K562 (cell line): ENCODE data around the gene CCDC50. TPM values are rescaled to one million over a fixed set of nuclear protein-coding genes. Genes with fewer than 3 reads are reported as not detected.

Experiments
- ATAC-seq: fragments of 200-7000 bp; cut with Tn5 transposase; 3 replicates; pipeline ENCODE4 v1.9.1; 2020; ENCODE audit warnings: moderate library complexity
- BruUV-seq: library from RNA; stranded (reverse); fragments of 400-500 nt; replicated peaks from 2 replicates; lab custom pipeline; 2021; lab: Mats Ljungman, UMichigan
- CTCF ChIA-PET: fragments of 300-600 bp; formaldehyde crosslinking; extraction: SDS; loops from one replicate; lab custom pipeline; 2021; ENCODE audit warnings: low intra/inter-chr PET ratio; lab: Yijun Ruan, JAX
- POLR2A ChIA-PET: fragments of 300-600, 350-650 bp; sonication (Branson Sonifier 250); formaldehyde crosslinking; extraction: SDS; loops from one replicate; lab custom pipeline; 2021; ENCODE audit warnings: antibody characterized with exemption, inconsistent platforms; lab: Yijun Ruan, JAX
- DNase-seq, 4 experiments: peaks; one replicate each; pipeline versions ENCODE4 v3.0.0 to v3.0.0-alpha.2; 2011 to 2018; ENCODE audit warnings: low spot score in 3 of 4, mixed read lengths in 3 of 4; ENCODE audit errors: extremely low read depth in 1 of 4
- FAIRE-seq: peaks from 2 replicates; lab custom pipeline; 2011; peaks lifted over from hg19 to GRCh38; lab: Jason Lieb, UNC
- H2AFZ ChIP-seq: 2 replicates; pipeline ENCODE4 v1.6.0; 2011; ENCODE audit warnings: low read depth, low read length, control low read depth, inconsistent platforms
- H3K27ac ChIP-seq: fragments of 200-600 bp; 3 replicates; pipeline ENCODE4 v1.8.0; 2011; ENCODE audit warnings: low read depth, mild to moderate bottlenecking, control low read depth, inconsistent platforms, low read length, moderate library complexity, mixed read lengths; ENCODE audit errors: extremely low read depth
- H3K27me3 ChIP-seq, 2 experiments: fragments of 300-600 bp in 1 of 2; 2 replicates in 1 of 2; 3 replicates in 1 of 2; pipeline versions ENCODE4 v1.6.0 to v1.8.0; 2011; ENCODE audit warnings: inconsistent platforms in 2 of 2, low read length in 2 of 2, mild to moderate bottlenecking in 1 of 2, mixed read lengths in 1 of 2, moderate library complexity in 1 of 2; ENCODE audit not compliant: control insufficient read depth in 2 of 2, insufficient read depth in 2 of 2
- H3K36me3 ChIP-seq: fragments of 300-600 bp; 3 replicates; pipeline ENCODE4 v1.8.0; 2011; ENCODE audit warnings: mild to moderate bottlenecking, low read length, inconsistent platforms; ENCODE audit not compliant: control insufficient read depth, insufficient read depth
- H3K4me1 ChIP-seq, 2 experiments: fragments of 200-600 bp in 1 of 2; replicated peaks in 1 of 2; 2 replicates in 1 of 2; 3 replicates in 1 of 2; pipeline versions ENCODE4 v1.5.1 to v1.8.0; 2011; ENCODE audit warnings: inconsistent platforms in 2 of 2, low read length in 2 of 2, mild to moderate bottlenecking in 1 of 2, mixed read lengths in 1 of 2, moderate library complexity in 1 of 2; ENCODE audit not compliant: control insufficient read depth in 2 of 2, insufficient read depth in 2 of 2
- H3K4me2 ChIP-seq: 2 replicates; pipeline ENCODE4 v1.6.1; 2011; ENCODE audit warnings: low read length, control low read depth, inconsistent platforms, mixed read lengths; ENCODE audit not compliant: insufficient read depth
- H3K4me3 ChIP-seq: fragments of 200-600 bp; sonication (generic), shearing (Covaris generic); 2 replicates; pipeline ENCODE4 v1.5.1; 2016; ENCODE audit warnings: control low read depth, inconsistent platforms
- H3K79me2 ChIP-seq: fragments of 200-600 bp; 3 replicates; pipeline ENCODE4 v1.8.0; 2011; ENCODE audit warnings: low read length, inconsistent platforms; ENCODE audit not compliant: control insufficient read depth, insufficient read depth
- H3K9ac ChIP-seq, 2 experiments: 2 replicates each; pipeline versions ENCODE4 v1.6.0 to v1.6.1; 2011; ENCODE audit warnings: low read depth in 2 of 2, low read length in 2 of 2, control low read depth in 1 of 2, inconsistent platforms in 1 of 2, mild to moderate bottlenecking in 1 of 2, mixed read lengths in 1 of 2; ENCODE audit not compliant: insufficient read depth in 1 of 2
- H3K9me1 ChIP-seq: one replicate; pipeline ENCODE4 v1.6.0; 2011; ENCODE audit warnings: inconsistent platforms, mild to moderate bottlenecking, low read length, moderate library complexity; ENCODE audit not compliant: control insufficient read depth, insufficient read depth
- H3K9me3 ChIP-seq: replicated peaks from 2 replicates; pipeline ENCODE4 v1.5.1; 2011; ENCODE audit warnings: low read depth, low read length, inconsistent platforms; ENCODE audit not compliant: control insufficient read depth, insufficient read depth
- H4K20me1 ChIP-seq: replicated peaks from 2 replicates; pipeline ENCODE4 v1.6.1; 2011; ENCODE audit warnings: low read length, inconsistent platforms, mixed read lengths; ENCODE audit not compliant: control insufficient read depth, insufficient read depth
- CC2D1A ChIP-seq: fragments of 450-650 bp; IDR thresholded peaks from 2 replicates; pipeline ENCODE4 v1.6.1; 2017; ENCODE audit warnings: mild to moderate bottlenecking
- CEBPG ChIP-seq, 3 experiments: fragments of 200-800 bp in 1 of 3; sonication (Bioruptor generic) in 1 of 3; sonication (generic) in 1 of 3; formaldehyde crosslinking in 1 of 3; IDR thresholded peaks in 2 of 3; conservative IDR thresholded peaks in 1 of 3; 2 replicates each; pipeline versions ENCODE4 v1.6.1 to v1.8.0; 2016 to 2022; ENCODE audit warnings: missing compliant biosample characterization in 2 of 3, missing genetic modification characterization in 2 of 3, mild to moderate bottlenecking in 1 of 3, missing genetic modification reagents in 1 of 3
- FOS ChIP-seq: IDR thresholded peaks from 3 replicates; pipeline ENCODE4 v1.6.1; 2011; ENCODE audit not compliant: insufficient read length; ENCODE audit errors: extremely low read depth
- MIER1 ChIP-seq: fragments of 450-650 bp; IDR thresholded peaks from 2 replicates; pipeline ENCODE4 v1.6.1; 2016; ENCODE audit warnings: antibody characterized with exemption, mild to moderate bottlenecking, low read depth
- PML ChIP-seq: IDR thresholded peaks from 2 replicates; pipeline ENCODE4 v1.6.1; 2012; ENCODE audit warnings: low read length, inconsistent platforms
- PPARD ChIP-seq: fragments of 250-450 bp; sonication (Bioruptor Pico); IDR thresholded peaks from 2 replicates; pipeline ENCODE4 v1.8.0; 2022; ENCODE audit warnings: inconsistent platforms, mild to moderate bottlenecking, moderate library complexity
- SNRNP70 ChIP-seq: fragments of 200-400 bp; formaldehyde crosslinking; optimal IDR thresholded peaks from 2 replicates; pipeline ENCODE3; 2017; ENCODE audit warnings: low read depth, low read length
- TAL1 ChIP-seq: fragments of 450-650 bp; IDR thresholded peaks from 2 replicates; pipeline ENCODE4 v1.6.1; 2016; ENCODE audit warnings: mild to moderate bottlenecking
- TBL1XR1 ChIP-seq, 2 experiments: IDR thresholded peaks; 2 replicates each; pipeline ENCODE4 v1.6.1; 2012; ENCODE audit warnings: improper control_type of control experiment in 2 of 2, low read length in 2 of 2, mild to moderate bottlenecking in 1 of 2
- ZNF436 ChIP-seq: fragments of 250-450, 450-650 bp; sonication (Bioruptor Pico); formaldehyde crosslinking; IDR thresholded peaks from 2 replicates; pipeline ENCODE4 v1.7.0; 2020; ENCODE audit warnings: mild to moderate bottlenecking
- WGBS: fragments of 100-300 bp; shearing (Covaris generic); methylation state at CpG from one replicate; pipeline ENCODE4 v1.1.6; 2016; ENCODE audit warnings: low coverage, mixed read lengths; ENCODE audit not compliant: insufficient coverage; ENCODE audit errors: missing lambda C conversion rate; 5-methylcytosine and 5-hydroxymethylcytosine counted together
- in situ Hi-C: fragments of 300-500 bp; cut with MboI; formaldehyde crosslinking; loops from 4 replicates; pipeline ENCODE4 v1.15.0; 2018; ENCODE audit warnings: inconsistent platforms, mixed read lengths
- intact Hi-C: fragments of 100-400 bp; cut with micrococcal nuclease; formaldehyde crosslinking; loops from 2 replicates; pipeline ENCODE4 v1.14.2; 2022
- polyA plus RNA-seq, 8 experiments: library from polyadenylated mRNA; depleted of rRNA in 4 of 8; stranded (reverse) in 5 of 8; unstranded in 3 of 8; fragments of >200 nt; fragmentation: Nextera tagmentation in 2 of 8; fragmentation: Illumina TruSeq in 1 of 8; extraction: Ambion mirVana in 2 of 8; extraction: Trizol in 1 of 8; gene quantifications; 2 replicates each; pipeline versions ENCODE4 v1.2.1 to v1.2.3, GENCODE V29; 2011 to 2014; ENCODE audit warnings: inconsistent platforms in 1 of 8, missing spikeins in 1 of 8
- total RNA-seq, 7 experiments: library from RNA; depleted of rRNA in 6 of 7; stranded (reverse); fragments of >200 nt in 6 of 7; fragmentation: Illumina TruSeq in 2 of 7; extraction: Trizol in 2 of 7; gene quantifications; 2 replicates each; pipeline versions ENCODE4 v1.2.1 to v1.2.3, GENCODE V29; 2011 to 2021; ENCODE audit warnings: low replicate concordance in 1 of 7

The CCDC50 gene
- total and polyA plus RNA-seq, 9 of the 15 experiments (the other 6 are each of a cell fraction or from before 2014, with no cell fraction given), result 8.4 to 63.4 (median 40.4) TPM

DNA sequence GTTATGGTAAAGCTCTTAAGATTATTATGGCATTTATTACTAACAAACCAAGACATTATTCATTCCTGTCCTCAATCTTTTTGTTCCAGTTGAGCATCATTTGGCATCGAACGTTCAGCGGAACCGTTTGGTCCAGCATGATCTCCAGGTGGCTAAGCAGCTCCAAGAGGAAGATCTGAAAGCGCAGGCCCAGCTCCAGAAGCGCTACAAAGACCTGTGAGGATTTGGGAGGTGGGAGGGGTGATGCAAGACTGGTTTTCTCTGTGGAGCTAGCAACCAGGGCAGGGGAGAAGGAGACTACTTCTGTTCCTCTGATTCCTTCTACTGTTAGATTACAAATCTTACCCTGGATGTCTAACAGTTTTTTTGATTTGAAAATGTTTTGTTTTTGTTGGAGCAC is 28.7 kb downstream of the CCDC50 start:
- no peak for TF ChIP-seq TAL1
- no peak for TF ChIP-seq PML
- TF ChIP-seq SNRNP70, result no peak
- TF ChIP-seq FOS, result no peak
- TF ChIP-seq ZNF436 (CRISPR knock-in tag), result no peak
- no peak for TF ChIP-seq TBL1XR1 (IDR thresholded peaks at IDR 0.05; ENCODE audit: low read length in 2 of 2)
- no peak for TF ChIP-seq CEBPG (CRISPR knock-in tag; IDR thresholded peaks at IDR 0.05)
- no peak for TF ChIP-seq CEBPG (tag; conservative IDR thresholded peaks at IDR 0.05 in 1 of 2, IDR thresholded peaks at IDR 0.05 in 1 of 2)
- no peak for TF ChIP-seq MIER1
- TF ChIP-seq PPARD (CRISPR knock-in tag), result no peak
- no peak for TF ChIP-seq CC2D1A
- TF ChIP-seq, all 486 proteins: peak for 0
- Histone ChIP-seq H3K9ac (no peak overlapping the region), H3K27me3 (no peaks in the 10 kb centered on the region), H3K79me2 (peaks cover 15% of the 10 kb centered on the region), H3K9me3 (no peaks in the 10 kb centered on the region), H3K36me3 (peaks cover 51% of the 10 kb centered on the region), H3K27ac (no peak overlapping the region), H3K4me3 (no peak overlapping the region), H3K4me2 (no peak overlapping the region), H4K20me1 (no peaks in the 10 kb centered on the region), H3K9me1 (no peaks in the 10 kb centered on the region), H3K4me1 (no peaks in the 10 kb centered on the region), H2AFZ (no peak overlapping the region)
- DNase-seq, result no peak
- in situ Hi-C loops, result no loop called here
- ChIA-PET POLR2A (interaction anchor here (1.2 to 2.7 kb wide), 2 partner anchors 13 to 21 kb away, joined by 3 to 14 read pairs; no protein-coding TSS in a partner anchor), CTCF (no interaction called here)
- ATAC-seq, result no peak
- no TSS peak for BruUV-seq
- intact Hi-C loops, result no loop called here
- WGBS, result 90% methylated on average over 6 of the region's 6 CpGs
- FAIRE-seq, result no peak
